ENCODE data around the gene RGS3. TPM values are rescaled to one million over a fixed set of nuclear protein-coding genes. Genes with fewer than 3 reads are reported as not detected.

RGS3 gene
- total RNA-seq, 1 donor from 2014 or later, result 158 TPM

- TF ChIP-seq, protein P1, sequence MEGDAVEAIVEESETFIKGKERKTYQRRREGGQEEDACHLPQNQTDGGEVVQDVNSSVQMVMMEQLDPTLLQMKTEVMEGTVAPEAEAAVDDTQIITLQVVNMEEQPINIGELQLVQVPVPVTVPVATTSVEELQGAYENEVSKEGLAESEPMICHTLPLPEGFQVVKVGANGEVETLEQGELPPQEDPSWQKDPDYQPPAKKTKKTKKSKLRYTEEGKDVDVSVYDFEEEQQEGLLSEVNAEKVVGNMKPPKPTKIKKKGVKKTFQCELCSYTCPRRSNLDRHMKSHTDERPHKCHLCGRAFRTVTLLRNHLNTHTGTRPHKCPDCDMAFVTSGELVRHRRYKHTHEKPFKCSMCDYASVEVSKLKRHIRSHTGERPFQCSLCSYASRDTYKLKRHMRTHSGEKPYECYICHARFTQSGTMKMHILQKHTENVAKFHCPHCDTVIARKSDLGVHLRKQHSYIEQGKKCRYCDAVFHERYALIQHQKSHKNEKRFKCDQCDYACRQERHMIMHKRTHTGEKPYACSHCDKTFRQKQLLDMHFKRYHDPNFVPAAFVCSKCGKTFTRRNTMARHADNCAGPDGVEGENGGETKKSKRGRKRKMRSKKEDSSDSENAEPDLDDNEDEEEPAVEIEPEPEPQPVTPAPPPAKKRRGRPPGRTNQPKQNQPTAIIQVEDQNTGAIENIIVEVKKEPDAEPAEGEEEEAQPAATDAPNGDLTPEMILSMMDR (IDR thresholded peaks at IDR 0.05; ENCODE audit: insufficient read depth, low read length, poor library complexity, severe bottlenecking), result no peak
- H3K27me3 ChIP-seq (ENCODE audit: control insufficient read depth, insufficient read depth, low read length), result no peaks in the 10 kb centered on the region
- no peaks in the 10 kb centered on the region for H3K36me3 ChIP-seq (ENCODE audit: control insufficient read depth, insufficient read depth, low read length)
- no peak overlapping the region for H3K4me3 ChIP-seq (ENCODE audit: low read depth, low read length)
- DNase-seq (ENCODE audit: low read depth), result no peak
Measured at GRCh38 chr9:113631871-113632665, 168.5 kb downstream of the RGS3 start.

DNA sequence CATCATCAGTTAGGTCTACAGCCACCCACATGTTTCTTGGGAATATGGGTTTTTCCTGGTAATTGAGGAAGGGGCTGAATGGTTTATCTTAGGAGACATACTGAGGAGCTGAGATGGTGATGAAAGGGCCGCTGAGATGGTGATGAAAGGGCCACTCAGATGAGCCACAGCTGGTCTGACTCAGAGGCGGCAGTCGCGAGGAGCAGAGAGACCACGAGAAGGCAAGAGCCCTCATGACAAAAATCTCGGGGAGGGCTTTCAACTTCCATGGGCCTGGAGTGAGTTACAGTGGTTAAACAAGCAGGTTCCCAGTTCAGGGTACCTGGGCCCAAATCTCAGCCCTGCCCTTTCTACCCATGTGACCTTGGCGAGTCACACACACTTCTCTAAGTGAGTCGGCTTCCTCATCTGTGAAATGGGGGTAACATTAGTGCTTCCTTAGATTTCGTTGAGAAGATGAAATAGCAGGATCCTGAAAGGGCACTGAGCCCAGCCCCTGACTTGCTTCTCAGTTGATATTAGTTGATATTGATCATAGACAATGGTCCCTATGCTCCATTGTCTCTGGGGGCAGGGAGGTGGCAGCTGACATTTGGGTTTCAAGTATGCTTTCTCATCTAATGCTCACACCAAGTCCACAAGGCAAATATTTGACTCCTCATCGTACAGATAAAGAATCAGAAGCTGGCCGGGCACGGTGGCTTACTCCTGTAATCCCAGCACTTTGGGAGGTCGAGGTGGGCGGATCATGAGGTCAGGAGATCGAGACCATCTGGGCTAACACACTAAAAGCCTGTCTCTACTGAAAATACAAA is 169.5 kb downstream of the RGS3 start:
- TF ChIP-seq, protein P1 (IDR thresholded peaks at IDR 0.05; ENCODE audit: insufficient read depth, low read length, poor library complexity, severe bottlenecking), result no peak
- no peak for DNase-seq (ENCODE audit: low read depth)
- no peak overlapping the region for H3K4me3 ChIP-seq (ENCODE audit: low read depth, low read length)
- no peaks in the 10 kb centered on the region for H3K27me3 ChIP-seq (ENCODE audit: control insufficient read depth, insufficient read depth, low read length)
- no peaks in the 10 kb centered on the region for H3K36me3 ChIP-seq (ENCODE audit: control insufficient read depth, insufficient read depth, low read length)

GRCh38 chr9:113633782-113634595 is 170.5 kb downstream of the RGS3 start:
- TF ChIP-seq, protein P1 (IDR thresholded peaks at IDR 0.05; ENCODE audit: insufficient read depth, low read length, poor library complexity, severe bottlenecking), result no peak
- Histone ChIP-seq H3K4me3 (ENCODE audit: low read depth, low read length) (no peak overlapping the region), H3K36me3 (ENCODE audit: control insufficient read depth, insufficient read depth, low read length) (no peaks in the 10 kb centered on the region), H3K27me3 (ENCODE audit: control insufficient read depth, insufficient read depth, low read length) (no peaks in the 10 kb centered on the region)
- DNase-seq (ENCODE audit: low read depth), result no peak

GRCh38 chr9:113634596-113635515 is 171.3 kb downstream of the RGS3 start:
- DNase-seq (ENCODE audit: low read depth), result no peak
- Histone ChIP-seq H3K4me3 (ENCODE audit: low read depth, low read length) (no peak overlapping the region), H3K36me3 (ENCODE audit: control insufficient read depth, insufficient read depth, low read length) (no peaks in the 10 kb centered on the region), H3K27me3 (ENCODE audit: control insufficient read depth, insufficient read depth, low read length) (no peaks in the 10 kb centered on the region)
- TF ChIP-seq, protein P1 (IDR thresholded peaks at IDR 0.05; ENCODE audit: insufficient read depth, low read length, poor library complexity, severe bottlenecking), result no peak

GRCh38 chr9:113635586-113635985 is 172.1 kb downstream of the RGS3 start:
- TF ChIP-seq, protein P1 (IDR thresholded peaks at IDR 0.05; ENCODE audit: insufficient read depth, low read length, poor library complexity, severe bottlenecking), result no peak
- DNase-seq (ENCODE audit: low read depth), result no peak
- no peaks in the 10 kb centered on the region for H3K27me3 ChIP-seq (ENCODE audit: control insufficient read depth, insufficient read depth, low read length)
- H3K4me3 ChIP-seq (ENCODE audit: low read depth, low read length), result no peak overlapping the region
- H3K36me3 ChIP-seq (ENCODE audit: control insufficient read depth, insufficient read depth, low read length), result no peaks in the 10 kb centered on the region

All from kidney epithelial cell (primary cell).